Pericardium fibroblast (primary cell): ENCODE data around the gene DAD1. TPM values are rescaled to one million over a fixed set of nuclear protein-coding genes. Genes with fewer than 3 reads are reported as not detected.

Source experiments
- total RNA-seq: library from RNA; depleted of rRNA; stranded (reverse); fragments of >200 nt; gene quantifications from 2 replicates; pipeline ENCODE4 v1.2.3, GENCODE V29; 2015

Gene DAD1
- total RNA-seq, result 362 and 436 TPM in 2 replicates

DNA sequence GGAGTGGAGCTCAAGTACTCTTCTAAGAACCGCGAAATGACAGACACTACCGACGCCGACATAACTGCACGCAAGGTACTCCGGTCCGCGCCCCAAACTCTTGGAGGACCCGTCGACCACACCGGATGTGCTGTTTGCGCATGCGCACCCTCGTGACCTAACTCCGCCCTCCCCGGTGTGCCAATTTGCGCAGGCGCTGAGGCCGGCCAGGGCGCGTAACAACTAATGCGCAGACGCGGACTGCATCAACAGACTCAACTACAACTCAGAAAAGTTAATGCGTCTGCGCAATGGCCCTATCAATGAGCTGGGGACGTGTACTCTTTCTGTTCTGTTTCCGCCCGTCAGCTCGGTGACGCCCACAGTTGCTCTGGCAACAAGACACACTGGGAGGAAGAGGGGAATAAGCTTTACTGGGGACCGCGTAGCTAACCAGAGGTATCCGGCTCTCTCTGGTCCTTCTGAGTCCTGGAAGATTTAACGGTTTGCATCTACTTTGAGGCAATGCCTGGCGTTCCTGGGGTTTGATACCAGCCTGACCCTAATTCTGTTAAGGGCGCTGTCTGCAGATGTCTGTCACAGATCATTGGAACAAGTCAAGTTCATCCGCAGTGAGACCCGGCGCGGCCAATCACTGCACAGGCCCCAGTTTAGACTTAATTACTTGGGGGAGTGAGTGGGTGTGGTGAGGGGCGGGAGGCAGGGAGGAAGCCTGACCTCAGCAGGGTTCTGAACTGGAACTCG is at the start of gene DAD1:
Gene DAD1, minus strand, starts transcription at position 129 of the 744 bp plus-strand sequence. Its CDS starts 67 bp downstream, at position 62.

DNA sequence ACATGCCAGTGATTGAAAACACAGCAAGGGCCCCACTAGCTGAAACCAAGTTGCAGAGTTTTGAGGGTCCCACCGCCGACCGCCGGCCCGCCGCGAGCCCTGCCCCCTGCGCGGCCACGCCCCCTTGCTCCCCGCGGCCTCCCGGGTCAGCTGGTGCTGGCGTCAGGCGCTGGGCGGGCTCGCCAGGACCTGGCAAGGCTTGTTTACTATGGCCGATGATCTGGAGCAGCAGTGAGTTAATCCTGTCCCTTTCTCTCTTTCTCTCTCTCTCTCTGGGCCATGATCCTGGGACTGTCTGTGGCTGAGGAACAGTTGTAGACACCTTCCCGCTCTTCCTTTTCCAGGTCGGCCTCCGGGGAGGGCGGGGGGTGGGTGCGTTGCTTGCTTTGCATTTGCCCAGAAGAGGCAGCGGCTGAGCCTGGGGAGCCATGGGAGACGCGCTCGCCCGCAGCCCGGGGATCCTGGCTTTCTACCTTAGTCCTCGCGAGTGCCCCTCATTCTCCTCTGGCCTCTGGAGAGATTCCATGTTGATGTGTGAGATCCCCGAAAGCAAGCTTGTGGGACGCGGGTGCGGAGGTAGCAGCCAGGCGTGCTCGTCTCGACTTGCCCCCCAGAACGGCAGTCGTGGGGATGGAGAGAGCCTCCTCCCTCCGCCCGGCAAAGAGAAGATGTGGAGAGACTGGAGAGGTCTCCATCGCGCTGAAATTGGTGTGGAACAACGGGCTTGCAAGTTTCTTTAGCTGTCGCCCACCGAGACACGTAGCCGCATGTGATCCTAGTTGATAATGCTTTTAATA is 9.3 kb upstream of the DAD1 start, which contains the start of gene ABHD4:
Gene ABHD4, plus strand, starts transcription at position 202 of the 797 bp plus-strand sequence. Its CDS starts 7 bp downstream, at position 209.

Other genes with a start within 250 kb of the DAD1 start
- gene ABHD4, start 9.1 kb upstream of the DAD1 start, total RNA-seq, result 21.2 and 47.4 TPM in 2 replicates
- not detected in 2 replicates for gene OR6J1, start 55.1 kb upstream of the DAD1 start, total RNA-seq
- 84.5 and 121 TPM in 2 replicates for gene OXA1L, start 177.5 kb upstream of the DAD1 start, total RNA-seq
- 11.6 and 14.2 TPM in 2 replicates for gene SLC7A7, start 226.2 kb upstream of the DAD1 start, total RNA-seq
- gene MRPL52, start 240.7 kb upstream of the DAD1 start, total RNA-seq, result 36.8 and 42.4 TPM in 2 replicates
- gene MMP14, start 247.4 kb upstream of the DAD1 start, total RNA-seq, result 386 and 658 TPM in 2 replicates